NCI-H1092 (cell line): ENCODE results near the gene PLEKHG7.

Experiments
- DNase-seq: peaks from one replicate; lab custom pipeline; 2025; lab: John Stamatoyannopoulos, UW

The PLEKHG7 gene

DNA sequence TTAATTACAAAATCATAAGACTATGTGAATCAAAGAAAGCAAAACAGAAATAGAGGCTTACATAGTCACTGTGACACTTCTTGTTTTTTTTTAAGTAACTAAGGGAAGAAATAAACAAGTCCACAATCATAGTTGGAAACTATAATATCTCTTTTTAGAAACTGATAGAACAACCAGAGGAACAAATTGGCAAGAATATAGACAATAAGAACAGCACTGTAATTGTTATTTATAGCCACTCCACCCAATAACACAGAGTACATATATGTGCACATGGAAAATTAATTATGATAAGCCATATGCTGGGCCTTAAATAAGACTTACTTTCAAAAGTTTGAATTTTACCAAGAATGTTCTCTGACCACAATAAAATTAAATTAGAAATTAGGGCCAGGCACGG lies 101.1 kb downstream of the PLEKHG7 start:
- DNase-seq, result no peak

DNA sequence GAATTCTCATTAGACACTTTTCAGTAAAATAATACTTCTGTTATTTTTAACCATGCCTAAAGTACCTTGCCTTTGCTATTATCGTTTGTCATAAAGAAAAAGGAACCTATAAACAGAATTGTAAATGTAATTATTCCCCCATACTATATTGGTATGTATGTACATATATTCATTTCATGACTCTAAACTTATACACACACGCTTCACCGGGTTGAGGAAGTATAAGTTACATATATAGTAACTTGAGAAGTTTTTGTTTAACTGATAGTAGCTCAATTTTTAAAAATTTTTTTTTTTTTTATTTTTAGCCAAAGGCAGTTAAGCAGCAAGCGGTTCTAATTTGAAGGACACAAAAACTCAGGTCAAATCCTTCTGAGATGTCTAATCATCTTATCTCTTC lies 107.6 kb downstream of the PLEKHG7 start:
- no peak for DNase-seq

DNA sequence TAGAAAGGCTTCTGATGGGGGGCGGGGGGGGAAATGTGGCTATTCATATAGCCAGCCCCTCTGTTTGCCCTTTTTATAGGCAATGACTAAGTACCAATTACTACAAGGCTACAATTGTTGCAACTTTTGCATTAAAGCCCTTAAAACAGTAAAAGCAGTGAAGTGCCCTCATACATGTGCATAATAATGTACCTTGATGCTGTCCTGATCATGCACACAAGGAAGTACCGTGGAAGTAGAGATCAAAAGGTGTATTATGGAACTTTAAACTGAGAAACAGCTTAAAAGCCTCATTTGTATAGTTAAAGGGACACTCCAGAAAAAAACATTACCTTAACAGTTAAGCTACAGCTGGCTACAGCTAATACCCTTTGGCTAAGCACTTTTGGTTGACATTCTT lies 111.8 kb downstream of the PLEKHG7 start:
- DNase-seq, result no peak

- no peak for DNase-seq
Measured at GRCh38 chr12:92821142-92821541, 118.4 kb downstream of the PLEKHG7 start.
